Epithelial cell of esophagus (primary cell): Measurements from ENCODE around the gene ISCU.
A peak's percentile ranks its signal among the peaks of the same experiment; 100 is the strongest.
"Not testable (repeated sequence)": the region's sequence is repeated elsewhere in the genome, so short reads cannot be mapped to it uniquely, and the experiment has no call there.

Experiments used
- DNase-seq: peaks from one replicate; pipeline ENCODE4 v3.0.0; 2010; ENCODE audit warnings: low read depth
- H3K4me3 ChIP-seq: 2 replicates; pipeline ENCODE4 v1.5.1; 2011; ENCODE audit warnings: mild to moderate bottlenecking, low read length, control low read depth
- TF ChIP-seq, protein P1 (sequence below): IDR thresholded peaks from 2 replicates; pipeline ENCODE4 v1.5.1; 2011; ENCODE audit warnings: low read depth, mild to moderate bottlenecking, low read length, control low read depth, inconsistent platforms; ENCODE audit not compliant: insufficient read depth; ENCODE audit errors: missing control alignments

The ISCU gene

DNA sequence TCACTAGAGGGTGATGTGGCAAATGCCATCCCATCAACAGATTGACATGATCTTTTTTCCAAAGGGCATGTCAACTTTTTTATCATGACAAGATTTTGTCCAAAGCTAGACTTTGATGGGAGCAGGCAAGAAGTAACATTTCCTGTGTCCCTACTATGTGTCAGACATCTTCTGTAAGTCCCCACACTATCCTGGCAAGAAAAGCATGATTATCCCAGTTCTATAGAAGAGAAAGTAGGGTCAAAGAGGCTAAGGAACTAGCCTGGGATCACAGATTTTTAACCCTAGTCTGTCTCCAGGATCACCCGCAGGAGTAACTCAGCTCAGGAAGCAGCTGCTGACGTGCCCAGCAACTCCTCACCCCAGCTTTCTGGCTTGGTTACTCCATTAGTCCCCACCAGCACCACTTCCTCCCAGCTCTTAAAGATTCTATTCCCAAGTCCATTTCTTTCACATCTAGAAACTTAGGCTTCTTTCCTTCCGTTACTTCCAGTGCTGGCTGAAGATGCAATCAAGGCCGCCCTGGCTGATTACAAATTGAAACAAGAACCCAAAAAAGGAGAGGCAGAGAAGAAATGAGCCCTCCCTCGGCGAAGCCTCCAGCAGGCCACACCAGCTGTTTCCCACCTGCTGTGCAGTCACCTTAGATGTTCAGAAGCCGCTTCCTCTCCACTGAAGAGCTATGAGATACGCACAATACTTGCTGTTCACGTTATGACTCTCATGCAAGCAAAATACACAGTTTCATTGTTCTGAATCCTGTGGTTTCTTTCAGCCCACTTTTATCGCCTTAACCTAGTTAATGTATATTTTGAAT, 6.2 kb downstream of the ISCU start:
- TF ChIP-seq, protein P1, sequence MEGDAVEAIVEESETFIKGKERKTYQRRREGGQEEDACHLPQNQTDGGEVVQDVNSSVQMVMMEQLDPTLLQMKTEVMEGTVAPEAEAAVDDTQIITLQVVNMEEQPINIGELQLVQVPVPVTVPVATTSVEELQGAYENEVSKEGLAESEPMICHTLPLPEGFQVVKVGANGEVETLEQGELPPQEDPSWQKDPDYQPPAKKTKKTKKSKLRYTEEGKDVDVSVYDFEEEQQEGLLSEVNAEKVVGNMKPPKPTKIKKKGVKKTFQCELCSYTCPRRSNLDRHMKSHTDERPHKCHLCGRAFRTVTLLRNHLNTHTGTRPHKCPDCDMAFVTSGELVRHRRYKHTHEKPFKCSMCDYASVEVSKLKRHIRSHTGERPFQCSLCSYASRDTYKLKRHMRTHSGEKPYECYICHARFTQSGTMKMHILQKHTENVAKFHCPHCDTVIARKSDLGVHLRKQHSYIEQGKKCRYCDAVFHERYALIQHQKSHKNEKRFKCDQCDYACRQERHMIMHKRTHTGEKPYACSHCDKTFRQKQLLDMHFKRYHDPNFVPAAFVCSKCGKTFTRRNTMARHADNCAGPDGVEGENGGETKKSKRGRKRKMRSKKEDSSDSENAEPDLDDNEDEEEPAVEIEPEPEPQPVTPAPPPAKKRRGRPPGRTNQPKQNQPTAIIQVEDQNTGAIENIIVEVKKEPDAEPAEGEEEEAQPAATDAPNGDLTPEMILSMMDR: no peak
- DNase-seq: no peak
- no peak overlapping the region for H3K4me3 ChIP-seq

DNA sequence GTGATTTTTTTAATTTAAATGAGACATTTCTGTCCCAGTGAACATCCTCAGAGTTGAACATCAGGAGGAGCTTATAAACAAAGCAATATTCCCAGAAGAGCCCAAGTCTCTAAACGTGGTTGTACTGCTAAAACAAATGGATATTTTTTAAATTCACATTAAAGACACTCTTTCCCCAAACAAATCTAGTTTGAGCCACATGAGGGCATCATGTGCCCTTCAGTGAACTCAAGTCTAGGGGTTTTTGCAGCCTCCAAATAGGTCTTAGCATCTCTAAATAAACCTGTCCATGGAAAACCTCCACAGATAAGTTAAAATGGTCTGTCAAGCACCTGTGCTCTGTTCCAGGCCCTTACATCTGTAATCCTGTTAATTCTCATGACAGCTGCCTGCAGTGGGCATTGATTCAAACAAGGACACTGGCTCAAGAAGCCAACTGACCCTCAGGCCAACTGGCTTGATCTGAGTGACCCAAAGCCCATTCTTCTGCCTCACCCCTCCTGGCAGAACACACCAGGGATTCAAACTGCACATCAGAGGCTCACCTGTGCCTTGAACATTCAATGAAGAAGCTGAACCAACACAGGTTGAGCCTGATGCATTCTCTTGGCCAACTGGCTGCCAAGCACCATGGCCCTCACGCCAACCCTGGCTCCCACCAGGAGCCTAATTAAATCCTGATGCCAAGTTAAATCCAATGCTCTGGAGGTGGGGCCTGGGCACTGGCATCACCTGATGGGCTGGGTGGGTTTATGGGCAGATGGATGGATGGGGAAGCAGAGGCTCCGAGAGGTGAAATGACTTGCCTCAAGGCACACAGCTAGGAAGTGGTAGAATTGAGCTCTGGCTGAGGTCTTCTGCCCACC, 8.6 kb downstream of the ISCU start:
- TF ChIP-seq, protein P1: peak; percentile 22
- no peak overlapping the region for H3K4me3 ChIP-seq
- peak; percentile 38 for DNase-seq

DNA sequence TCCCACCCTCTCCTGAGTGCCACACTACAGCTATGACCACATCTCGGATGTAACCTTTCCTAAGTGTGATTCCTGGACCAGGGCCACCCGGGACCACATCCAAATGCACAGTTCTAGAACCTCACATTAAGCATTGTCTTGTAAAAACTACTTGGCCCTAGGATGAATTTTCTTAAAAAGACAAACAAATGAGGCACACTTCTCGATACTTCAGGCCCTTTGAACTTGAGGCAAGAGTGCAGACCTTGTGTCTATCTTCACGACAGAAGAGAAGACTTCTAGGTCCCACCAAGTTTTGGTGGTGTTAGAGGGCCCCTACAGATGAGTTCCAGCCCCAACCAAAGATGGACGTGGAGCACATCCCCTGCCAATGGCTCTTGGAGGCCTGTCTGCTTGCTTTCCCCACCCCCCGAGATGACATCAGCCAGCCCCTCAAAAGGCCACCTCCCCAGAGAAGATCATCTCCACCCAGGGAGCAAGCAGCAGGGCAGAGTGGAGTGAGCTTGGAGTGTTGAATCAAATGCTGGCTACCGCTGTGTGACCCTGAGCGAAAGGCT, 9.3 kb downstream of the ISCU start:
- no peak overlapping the region for H3K4me3 ChIP-seq
- DNase-seq: no peak
- TF ChIP-seq, protein P1: no peak

DNA sequence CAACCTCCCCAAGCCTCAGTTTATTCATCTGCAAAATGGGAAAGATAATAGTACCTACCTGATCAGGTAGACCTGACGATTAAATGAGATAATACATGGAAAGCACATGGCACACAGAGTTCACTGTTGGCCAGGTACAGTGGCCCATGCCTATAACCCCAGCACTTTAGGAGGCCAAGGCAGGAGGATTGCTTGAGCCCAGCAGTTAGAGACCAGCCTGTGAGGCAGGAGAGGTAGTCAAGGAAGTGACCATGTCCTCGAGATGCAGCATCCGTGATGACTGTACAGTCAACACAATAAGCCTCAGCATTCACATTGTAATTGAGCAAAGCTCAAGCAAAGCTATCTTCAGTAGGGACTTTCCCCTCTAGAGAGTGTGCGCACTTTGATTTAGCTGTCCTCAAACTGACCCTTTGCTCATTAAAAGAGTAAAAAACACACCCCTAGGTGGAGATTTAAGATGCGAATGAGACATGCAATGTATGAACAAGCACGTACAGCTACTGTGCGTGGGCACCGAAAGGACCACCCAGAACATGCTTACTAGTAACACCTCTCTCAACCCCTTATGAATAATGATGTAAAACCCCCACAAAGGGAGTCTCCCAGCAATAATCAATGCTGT, 9.9 kb downstream of the ISCU start:
- TF ChIP-seq, protein P1: no peak
- DNase-seq: no peak
- H3K4me3 ChIP-seq: no peak overlapping the region

DNA sequence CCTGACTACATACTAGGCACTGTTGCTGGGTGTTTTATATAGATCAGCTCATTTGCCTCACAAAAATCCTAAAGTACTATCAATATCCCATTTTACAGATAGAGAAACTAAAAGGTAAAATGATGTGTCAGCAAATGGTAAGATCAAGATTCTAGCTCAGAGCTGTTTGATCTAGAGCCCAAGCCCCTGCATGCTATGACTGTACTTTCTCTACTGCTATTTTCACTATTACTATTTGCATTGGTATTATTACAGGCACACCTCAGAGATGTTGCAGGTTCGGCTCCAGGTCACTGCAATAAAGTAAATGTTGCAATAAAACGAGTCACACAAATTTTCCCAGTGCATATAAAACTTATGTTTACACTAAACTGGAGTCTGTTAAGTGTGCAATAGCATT, 10.9 kb downstream of the ISCU start:
- no peak for DNase-seq
- H3K4me3 ChIP-seq: no peak overlapping the region
- TF ChIP-seq, protein P1: no peak

DNA sequence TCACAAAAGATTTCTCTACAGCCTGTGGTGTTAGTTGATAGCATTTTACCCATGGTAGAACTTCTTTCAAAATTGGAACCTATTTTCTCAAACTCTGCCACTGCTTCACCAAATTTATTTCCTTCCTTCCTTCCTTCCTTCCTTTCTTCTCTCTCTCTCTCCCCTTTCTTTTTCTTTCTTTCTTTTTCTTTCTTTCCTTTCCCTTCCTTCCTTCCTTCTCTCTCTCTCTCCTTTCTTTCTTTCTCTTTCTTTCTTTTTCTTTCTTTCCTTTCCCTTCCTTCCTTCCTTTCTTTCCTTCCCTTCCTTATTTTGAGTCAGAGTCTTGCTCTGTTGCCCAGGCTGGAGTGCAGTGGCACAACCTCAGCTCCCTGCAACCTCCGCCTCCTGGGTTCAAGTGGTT, 11.9 kb downstream of the ISCU start:
- not testable (repeated sequence) for DNase-seq, H3K4me3 ChIP-seq

DNA sequence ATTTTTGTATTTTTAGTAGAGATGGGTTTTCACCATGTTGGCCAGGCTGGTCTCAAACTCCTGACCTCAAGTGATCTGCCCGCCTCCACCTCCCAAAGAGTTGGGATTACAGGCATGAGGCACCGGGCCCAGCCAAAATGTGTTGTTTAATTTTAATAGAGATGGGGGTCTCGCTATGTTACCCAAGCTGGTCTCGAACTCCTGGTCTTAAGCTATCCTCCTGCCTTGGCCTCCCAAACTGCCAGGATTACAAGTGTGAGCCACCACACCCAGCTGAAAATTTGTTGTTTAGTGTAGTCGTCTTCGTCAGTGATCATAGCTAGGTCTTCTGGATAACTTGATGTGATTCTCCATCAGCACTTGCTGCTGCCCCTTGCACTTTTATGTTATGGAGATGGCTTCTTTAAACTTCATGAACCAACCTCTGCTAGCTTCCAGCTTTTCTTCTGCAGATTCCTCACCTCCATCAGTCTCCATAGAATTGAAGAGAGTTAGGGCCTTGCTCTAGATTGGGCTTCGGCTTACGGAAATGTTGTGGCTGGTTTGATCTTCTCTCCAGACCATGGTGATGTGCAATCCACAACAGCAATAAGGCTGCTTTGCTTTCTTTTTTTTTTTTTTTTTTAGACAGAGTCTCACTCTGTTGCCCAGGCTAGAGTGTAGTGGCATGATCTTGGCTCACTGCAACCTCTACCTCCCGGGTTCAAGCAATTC, 13.0 kb downstream of the ISCU start:
- no peak overlapping the region for H3K4me3 ChIP-seq
- no peak for DNase-seq
- TF ChIP-seq, protein P1: no peak
